Neural cell (in vitro differentiated cells): Measurements from ENCODE around the gene PCSK7. TPM values are rescaled to one million over a fixed set of nuclear protein-coding genes. Genes with fewer than 3 reads are reported as not detected.

ENCODE experiments used
- H2AFZ ChIP-seq: fragments of 200-600, 300-800 bp; sonication (generic), shearing (Covaris generic); 2 replicates; pipeline ENCODE4 v1.6.0; 2014; ENCODE audit warnings: low read depth, mild to moderate bottlenecking, antibody characterized with exemption, low read length, moderate library complexity
- H3F3A ChIP-seq: fragments of 200-600 bp; shearing (Covaris generic); 2 replicates; pipeline ENCODE4 v1.6.1; 2016; ENCODE audit warnings: mild to moderate bottlenecking, moderate library complexity, mixed read lengths, antibody characterized with exemption, low read length; ENCODE audit not compliant: insufficient read depth, poor library complexity, severe bottlenecking
- H3K27ac ChIP-seq: fragments of 200-600, 300-800 bp; sonication (generic), shearing (Covaris generic); 2 replicates; pipeline ENCODE4 v1.5.1; 2014; ENCODE audit warnings: mild to moderate bottlenecking, low read length, moderate library complexity
- H3K27me3 ChIP-seq: fragments of 300-800, 200-600 bp; sonication (generic), shearing (Covaris generic); 2 replicates; pipeline ENCODE4 v1.6.0; 2014; ENCODE audit warnings: mild to moderate bottlenecking, low read depth, low read length, moderate library complexity; ENCODE audit not compliant: insufficient read depth
- H3K36me3 ChIP-seq: fragments of 300-800, 200-600 bp; sonication (generic), shearing (Covaris generic); 2 replicates; pipeline ENCODE4 v1.5.1; 2014; ENCODE audit warnings: mild to moderate bottlenecking, antibody characterized with exemption, low read length, moderate library complexity; ENCODE audit not compliant: insufficient read depth
- H3K4me2 ChIP-seq: fragments of 300-800, 200-600 bp; sonication (generic), shearing (Covaris generic); 2 replicates; pipeline ENCODE4 v1.6.0; 2014; ENCODE audit warnings: mild to moderate bottlenecking, low read length
- H3K4me3 ChIP-seq: fragments of 300-800, 200-600 bp; sonication (generic), shearing (Covaris generic); 2 replicates; pipeline ENCODE4 v1.5.1; 2014; ENCODE audit warnings: mild to moderate bottlenecking, low read length, moderate library complexity
- H3K79me2 ChIP-seq: fragments of 200-600 bp; shearing (Covaris generic); replicated peaks from 2 replicates; pipeline ENCODE4 v1.6.0; 2014; ENCODE audit warnings: mild to moderate bottlenecking, low read length, moderate library complexity; ENCODE audit not compliant: insufficient read depth
- H3K9ac ChIP-seq: fragments of 300-800, 200-600 bp; sonication (generic), shearing (Covaris generic); 2 replicates; pipeline ENCODE4 v1.6.1; 2016; ENCODE audit warnings: mild to moderate bottlenecking, low read length, mixed read lengths
- H3K9me2 ChIP-seq: fragments of 200-600 bp; shearing (Covaris generic); 2 replicates; pipeline ENCODE4 v1.6.1; 2016; ENCODE audit warnings: mild to moderate bottlenecking, low read length, mixed read lengths; ENCODE audit not compliant: insufficient read depth
- H3K9me3 ChIP-seq: fragments of 200-600, 300-800 bp; sonication (generic), shearing (Covaris generic); 2 replicates; pipeline ENCODE4 v1.6.1; 2016; ENCODE audit warnings: mild to moderate bottlenecking, mixed run types, low read length, moderate library complexity, mixed read lengths
- H4K20me1 ChIP-seq: fragments of 200-600 bp; shearing (Covaris generic); 2 replicates; pipeline ENCODE4 v1.6.1; 2016; ENCODE audit warnings: mild to moderate bottlenecking, mixed run types; ENCODE audit not compliant: insufficient read depth
- EP300 ChIP-seq: fragments of 450-650 bp; conservative IDR thresholded peaks from 2 replicates; pipeline ENCODE4 v1.6.1; 2014; ENCODE audit warnings: antibody characterized with exemption, mild to moderate bottlenecking, moderate library complexity; ENCODE audit not compliant: poor library complexity, severe bottlenecking
- EZH2 ChIP-seq: fragments of 200-600, 300-800 bp; shearing (Covaris generic), sonication (generic); IDR thresholded peaks from 2 replicates; pipeline ENCODE4 v1.6.1; 2014; ENCODE audit warnings: antibody characterized with exemption, low read length, borderline replicate concordance, mild to moderate bottlenecking; ENCODE audit not compliant: insufficient read depth, poor library complexity, severe bottlenecking
- MXI1 ChIP-seq: fragments of 450-650 bp; conservative IDR thresholded peaks from 2 replicates; pipeline ENCODE4 v1.6.1; 2014; ENCODE audit warnings: antibody characterized with exemption, mild to moderate bottlenecking; ENCODE audit not compliant: poor library complexity, severe bottlenecking
- POLR2AphosphoS5 ChIP-seq: IDR thresholded peaks from 2 replicates; pipeline ENCODE4 v1.6.1; 2012
- RAD21 ChIP-seq: fragments of 450-650 bp; conservative IDR thresholded peaks from 2 replicates; pipeline ENCODE4 v1.6.1; 2014; ENCODE audit warnings: antibody characterized with exemption, mild to moderate bottlenecking, moderate library complexity
- SMC3 ChIP-seq: fragments of 450-650 bp; conservative IDR thresholded peaks from 2 replicates; pipeline ENCODE4 v1.6.1; 2014; ENCODE audit warnings: antibody characterized with exemption, mild to moderate bottlenecking, moderate library complexity; ENCODE audit not compliant: poor library complexity
- TAF1 ChIP-seq: IDR thresholded peaks from 2 replicates; pipeline ENCODE4 v1.6.1; 2012; ENCODE audit warnings: low read depth
- polyA plus RNA-seq: library from polyadenylated mRNA; depleted of rRNA; stranded (reverse); fragments of >200 nt; gene quantifications from 2 replicates; pipeline ENCODE4 v1.2.3, GENCODE V29; 2014
- TF ChIP-seq, protein P1 (sequence below): fragments of 450-650 bp; IDR thresholded peaks from 2 replicates; pipeline ENCODE4 v1.5.1; 2014; ENCODE audit warnings: antibody characterized with exemption, mild to moderate bottlenecking, moderate library complexity; ENCODE audit not compliant: poor library complexity, severe bottlenecking
- TF ChIP-seq, protein P2 (sequence below): IDR thresholded peaks from 2 replicates; pipeline ENCODE4 v1.6.1; 2012; ENCODE audit warnings: borderline replicate concordance

The PCSK7 gene
- polyA plus RNA-seq, 1 donor from 2014 or later, result 44.4 TPM

DNA sequence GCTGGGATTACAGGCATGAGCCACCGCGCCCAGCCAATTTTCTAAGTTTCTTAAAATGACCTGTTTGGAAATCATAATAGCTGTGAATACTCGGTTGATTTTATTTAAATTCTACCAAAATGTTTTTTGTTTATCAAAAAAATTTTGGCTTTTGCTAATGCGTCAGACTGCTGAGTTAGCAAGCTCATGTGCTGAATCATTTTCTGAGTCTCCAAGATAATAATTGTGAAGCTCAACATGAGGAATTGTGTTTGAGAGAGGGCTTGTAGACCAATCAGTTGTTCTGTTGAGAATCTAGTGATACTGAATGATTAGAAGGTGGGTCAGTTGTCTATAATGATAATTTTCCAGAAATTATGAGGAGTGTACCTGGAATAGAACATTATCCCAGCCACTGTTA, 16.5 kb upstream of the PCSK7 start:
- TF ChIP-seq EZH2 (no peak), RAD21 (no peak), MXI1 (no peak), EP300 (no peak), POLR2AphosphoS5 (no peak), TAF1 (no peak), SMC3 (no peak)
- TF ChIP-seq, protein P1, sequence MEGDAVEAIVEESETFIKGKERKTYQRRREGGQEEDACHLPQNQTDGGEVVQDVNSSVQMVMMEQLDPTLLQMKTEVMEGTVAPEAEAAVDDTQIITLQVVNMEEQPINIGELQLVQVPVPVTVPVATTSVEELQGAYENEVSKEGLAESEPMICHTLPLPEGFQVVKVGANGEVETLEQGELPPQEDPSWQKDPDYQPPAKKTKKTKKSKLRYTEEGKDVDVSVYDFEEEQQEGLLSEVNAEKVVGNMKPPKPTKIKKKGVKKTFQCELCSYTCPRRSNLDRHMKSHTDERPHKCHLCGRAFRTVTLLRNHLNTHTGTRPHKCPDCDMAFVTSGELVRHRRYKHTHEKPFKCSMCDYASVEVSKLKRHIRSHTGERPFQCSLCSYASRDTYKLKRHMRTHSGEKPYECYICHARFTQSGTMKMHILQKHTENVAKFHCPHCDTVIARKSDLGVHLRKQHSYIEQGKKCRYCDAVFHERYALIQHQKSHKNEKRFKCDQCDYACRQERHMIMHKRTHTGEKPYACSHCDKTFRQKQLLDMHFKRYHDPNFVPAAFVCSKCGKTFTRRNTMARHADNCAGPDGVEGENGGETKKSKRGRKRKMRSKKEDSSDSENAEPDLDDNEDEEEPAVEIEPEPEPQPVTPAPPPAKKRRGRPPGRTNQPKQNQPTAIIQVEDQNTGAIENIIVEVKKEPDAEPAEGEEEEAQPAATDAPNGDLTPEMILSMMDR, result no peak
- TF ChIP-seq, protein P2, sequence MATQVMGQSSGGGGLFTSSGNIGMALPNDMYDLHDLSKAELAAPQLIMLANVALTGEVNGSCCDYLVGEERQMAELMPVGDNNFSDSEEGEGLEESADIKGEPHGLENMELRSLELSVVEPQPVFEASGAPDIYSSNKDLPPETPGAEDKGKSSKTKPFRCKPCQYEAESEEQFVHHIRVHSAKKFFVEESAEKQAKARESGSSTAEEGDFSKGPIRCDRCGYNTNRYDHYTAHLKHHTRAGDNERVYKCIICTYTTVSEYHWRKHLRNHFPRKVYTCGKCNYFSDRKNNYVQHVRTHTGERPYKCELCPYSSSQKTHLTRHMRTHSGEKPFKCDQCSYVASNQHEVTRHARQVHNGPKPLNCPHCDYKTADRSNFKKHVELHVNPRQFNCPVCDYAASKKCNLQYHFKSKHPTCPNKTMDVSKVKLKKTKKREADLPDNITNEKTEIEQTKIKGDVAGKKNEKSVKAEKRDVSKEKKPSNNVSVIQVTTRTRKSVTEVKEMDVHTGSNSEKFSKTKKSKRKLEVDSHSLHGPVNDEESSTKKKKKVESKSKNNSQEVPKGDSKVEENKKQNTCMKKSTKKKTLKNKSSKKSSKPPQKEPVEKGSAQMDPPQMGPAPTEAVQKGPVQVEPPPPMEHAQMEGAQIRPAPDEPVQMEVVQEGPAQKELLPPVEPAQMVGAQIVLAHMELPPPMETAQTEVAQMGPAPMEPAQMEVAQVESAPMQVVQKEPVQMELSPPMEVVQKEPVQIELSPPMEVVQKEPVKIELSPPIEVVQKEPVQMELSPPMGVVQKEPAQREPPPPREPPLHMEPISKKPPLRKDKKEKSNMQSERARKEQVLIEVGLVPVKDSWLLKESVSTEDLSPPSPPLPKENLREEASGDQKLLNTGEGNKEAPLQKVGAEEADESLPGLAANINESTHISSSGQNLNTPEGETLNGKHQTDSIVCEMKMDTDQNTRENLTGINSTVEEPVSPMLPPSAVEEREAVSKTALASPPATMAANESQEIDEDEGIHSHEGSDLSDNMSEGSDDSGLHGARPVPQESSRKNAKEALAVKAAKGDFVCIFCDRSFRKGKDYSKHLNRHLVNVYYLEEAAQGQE, result no peak
- Histone ChIP-seq H3K9me3 (no peaks in the 10 kb centered on the region), H3F3A (no peaks in the 10 kb centered on the region), H3K9ac (no peak overlapping the region), H3K4me2 (no peak overlapping the region), H2AFZ (no peak overlapping the region), H3K79me2 (no peaks in the 10 kb centered on the region), H3K27me3 (no peaks in the 10 kb centered on the region), H3K36me3 (peaks cover 13% of the 10 kb centered on the region), H4K20me1 (no peaks in the 10 kb centered on the region), H3K9me2 (no peaks in the 10 kb centered on the region), H3K4me3 (no peak overlapping the region), H3K27ac (no peak overlapping the region)

DNA sequence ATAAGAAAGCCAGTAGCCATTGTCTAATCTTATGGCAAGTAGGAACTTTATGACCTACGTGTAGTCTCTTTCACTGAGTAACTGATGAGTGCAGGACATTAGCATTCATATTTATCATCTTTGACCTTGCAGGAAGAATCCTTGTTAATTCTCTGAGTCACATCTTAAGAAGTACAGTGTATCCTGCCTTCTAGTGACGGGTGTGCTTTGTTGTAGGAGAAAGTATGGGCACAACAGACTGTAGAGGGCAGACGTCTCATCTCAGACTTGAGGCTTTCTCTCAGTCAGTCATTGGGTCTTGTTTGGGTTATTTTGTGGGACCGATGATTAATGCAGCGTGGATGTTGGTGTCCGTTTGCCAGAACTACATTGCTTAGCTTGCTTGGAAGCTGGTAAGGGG, 7.4 kb upstream of the PCSK7 start:
- no peaks in the 10 kb centered on the region for H3K9me3 ChIP-seq
- H3K4me3 ChIP-seq, result no peak overlapping the region
- no peak overlapping the region for H3K9ac ChIP-seq
- H3K79me2 ChIP-seq, result peaks cover 12% of the 10 kb centered on the region
- H3K27me3 ChIP-seq, result no peaks in the 10 kb centered on the region
- H4K20me1 ChIP-seq, result no peaks in the 10 kb centered on the region
- no peak for TF ChIP-seq POLR2AphosphoS5
- peaks cover 5% of the 10 kb centered on the region for H3K36me3 ChIP-seq
- no peak overlapping the region for H2AFZ ChIP-seq
- H3F3A ChIP-seq, result no peaks in the 10 kb centered on the region
- no peak overlapping the region for H3K4me2 ChIP-seq
- H3K27ac ChIP-seq, result no peak overlapping the region
- H3K9me2 ChIP-seq, result no peaks in the 10 kb centered on the region

DNA sequence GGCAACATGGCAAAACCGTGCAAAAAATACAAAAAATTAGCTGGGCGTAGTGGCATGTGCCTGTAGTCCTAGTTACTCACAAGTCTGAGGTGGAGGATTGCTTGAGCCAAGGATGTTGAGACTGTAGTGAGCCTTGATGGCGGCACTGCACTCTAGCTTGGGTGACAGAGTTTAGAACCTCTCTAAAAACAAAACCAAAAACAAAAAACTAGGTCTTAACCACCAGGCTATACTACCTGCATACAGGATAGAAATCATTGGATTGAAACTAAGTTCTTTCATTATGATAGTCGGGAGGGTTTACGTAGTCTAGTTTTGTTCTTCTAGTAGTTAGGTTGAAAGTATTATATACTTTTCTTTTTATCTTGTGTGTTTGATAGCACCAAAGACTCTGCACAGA, 6.3 kb upstream of the PCSK7 start:
- Histone ChIP-seq H3K4me3 (no peak overlapping the region), H3K27me3 (no peaks in the 10 kb centered on the region), H3K4me2 (no peak overlapping the region), H2AFZ (no peak overlapping the region), H3F3A (no peaks in the 10 kb centered on the region), H3K27ac (no peak overlapping the region), H3K9me3 (no peaks in the 10 kb centered on the region), H3K36me3 (peaks cover 5% of the 10 kb centered on the region), H3K9ac (no peak overlapping the region), H3K9me2 (no peaks in the 10 kb centered on the region), H4K20me1 (no peaks in the 10 kb centered on the region), H3K79me2 (peaks cover 23% of the 10 kb centered on the region)
- TF ChIP-seq TAF1 (no peak), RAD21 (no peak), MXI1 (no peak), EP300 (no peak)
